ENCODE measurements around the gene ATG101. TPM values are rescaled to one million over a fixed set of nuclear protein-coding genes. Genes with fewer than 3 reads are reported as not detected.
"Not testable (repeated sequence)": the region's sequence is repeated elsewhere in the genome, so short reads cannot be mapped to it uniquely, and the experiment has no call there.

The ATG101 gene
- polyA plus RNA-seq, 1 experiment, result 163 TPM

DNA sequence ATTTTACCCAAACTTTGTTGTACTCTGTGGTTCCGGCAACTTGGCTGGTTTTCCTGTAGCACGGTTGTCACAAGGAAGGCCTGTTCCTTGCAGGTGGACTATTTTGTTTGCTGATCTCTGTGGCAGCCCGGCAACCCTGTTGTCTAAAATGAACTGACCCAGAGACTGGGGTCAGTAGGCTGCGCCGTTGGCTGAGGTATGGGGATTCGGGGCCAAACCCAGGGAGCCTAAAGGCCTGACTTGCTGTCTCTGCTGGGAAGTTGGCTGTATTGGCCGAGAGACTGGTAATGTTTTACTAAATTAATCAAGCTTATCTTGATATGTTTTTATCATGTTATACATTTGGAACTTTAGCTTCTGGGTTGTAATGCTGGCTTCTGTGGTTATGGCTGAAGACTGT lies 23.6 kb downstream of the ATG101 start:
- H3K27me3 ChIP-seq (ENCODE audit: control insufficient read depth, insufficient read depth, low read length), result peaks cover 9% of the 10 kb centered on the region; the same call in 1 of the 2 replicates
- H3K36me3 ChIP-seq (ENCODE audit: control insufficient read depth, insufficient read depth, low read length), result no peaks in the 10 kb centered on the region
- TF ChIP-seq, protein P1, sequence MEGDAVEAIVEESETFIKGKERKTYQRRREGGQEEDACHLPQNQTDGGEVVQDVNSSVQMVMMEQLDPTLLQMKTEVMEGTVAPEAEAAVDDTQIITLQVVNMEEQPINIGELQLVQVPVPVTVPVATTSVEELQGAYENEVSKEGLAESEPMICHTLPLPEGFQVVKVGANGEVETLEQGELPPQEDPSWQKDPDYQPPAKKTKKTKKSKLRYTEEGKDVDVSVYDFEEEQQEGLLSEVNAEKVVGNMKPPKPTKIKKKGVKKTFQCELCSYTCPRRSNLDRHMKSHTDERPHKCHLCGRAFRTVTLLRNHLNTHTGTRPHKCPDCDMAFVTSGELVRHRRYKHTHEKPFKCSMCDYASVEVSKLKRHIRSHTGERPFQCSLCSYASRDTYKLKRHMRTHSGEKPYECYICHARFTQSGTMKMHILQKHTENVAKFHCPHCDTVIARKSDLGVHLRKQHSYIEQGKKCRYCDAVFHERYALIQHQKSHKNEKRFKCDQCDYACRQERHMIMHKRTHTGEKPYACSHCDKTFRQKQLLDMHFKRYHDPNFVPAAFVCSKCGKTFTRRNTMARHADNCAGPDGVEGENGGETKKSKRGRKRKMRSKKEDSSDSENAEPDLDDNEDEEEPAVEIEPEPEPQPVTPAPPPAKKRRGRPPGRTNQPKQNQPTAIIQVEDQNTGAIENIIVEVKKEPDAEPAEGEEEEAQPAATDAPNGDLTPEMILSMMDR (IDR thresholded peaks at IDR 0.05; ENCODE audit: insufficient read depth, low read depth, low read length), result no peak
- no peak overlapping the region for H3K4me3 ChIP-seq (ENCODE audit: low read depth, low read length)
- ChIA-PET POLR2A (no interaction called here), CTCF (interaction anchor here (1.0 to 25.8 kb wide), 3 partner anchors 11 to 786 kb away, joined by 3 to 974 read pairs (median 16); no protein-coding TSS in a partner anchor)
- DNase-seq (ENCODE audit: low read depth), result no peak

DNA sequence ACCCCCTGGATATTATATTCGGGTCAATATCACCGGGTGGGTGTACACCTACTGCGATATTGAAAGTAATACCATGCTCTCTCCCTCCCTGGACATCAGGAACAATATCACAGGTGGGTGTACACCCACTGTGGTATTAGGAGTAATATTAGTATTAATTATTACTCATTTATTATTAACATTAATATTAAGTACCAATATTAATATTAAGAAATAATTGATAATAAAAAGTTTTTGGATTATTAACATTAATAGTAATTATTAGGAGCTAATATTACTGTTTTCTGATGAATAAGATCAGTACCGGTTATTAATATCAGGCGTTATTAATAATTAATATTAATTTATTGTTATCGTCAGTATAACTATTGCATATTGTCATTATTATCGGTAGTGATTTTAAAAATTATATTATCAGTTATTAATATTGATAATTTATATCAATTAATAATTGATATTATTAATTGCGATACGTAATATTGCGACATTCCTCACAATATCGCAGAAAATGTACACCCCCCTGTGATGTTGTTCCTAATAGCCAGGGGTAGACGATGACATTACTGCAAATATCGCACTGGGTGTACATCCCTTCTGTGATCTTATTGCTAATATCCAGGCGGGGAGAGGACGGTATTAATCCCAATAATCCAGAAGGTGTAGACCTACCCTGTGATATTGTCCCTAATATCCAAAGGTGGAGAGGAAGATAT lies 26.7 kb downstream of the ATG101 start:
- Histone ChIP-seq H3K36me3 (ENCODE audit: control insufficient read depth, insufficient read depth, low read length) (no peaks in the 10 kb centered on the region), H3K27me3 (ENCODE audit: control insufficient read depth, insufficient read depth, low read length) (peaks cover 3% of the 10 kb centered on the region; the same call in 1 of the 2 replicates), H3K4me3 (ENCODE audit: low read depth, low read length) (no peak overlapping the region)
- ChIA-PET POLR2A (no interaction called here), CTCF (no interaction called here)
- TF ChIP-seq, protein P1 (IDR thresholded peaks at IDR 0.05; ENCODE audit: insufficient read depth, low read depth, low read length), result no peak
- no peak for DNase-seq (ENCODE audit: low read depth)

- POLR2A ChIA-PET, result no interaction called here
- CTCF ChIA-PET, result no interaction called here
- no peaks in the 10 kb centered on the region for H3K36me3 ChIP-seq (ENCODE audit: control insufficient read depth, insufficient read depth, low read length)
- DNase-seq (ENCODE audit: low read depth), result no peak
- no peak overlapping the region for H3K4me3 ChIP-seq (ENCODE audit: low read depth, low read length)
- TF ChIP-seq, protein P1 (IDR thresholded peaks at IDR 0.05; ENCODE audit: insufficient read depth, low read depth, low read length), result no peak
- peaks cover 2% of the 10 kb centered on the region; the same call in 1 of the 2 replicates for H3K27me3 ChIP-seq (ENCODE audit: control insufficient read depth, insufficient read depth, low read length)
Observed at GRCh38 chr12:52097045-52097666, 27.4 kb downstream of the ATG101 start.

DNA sequence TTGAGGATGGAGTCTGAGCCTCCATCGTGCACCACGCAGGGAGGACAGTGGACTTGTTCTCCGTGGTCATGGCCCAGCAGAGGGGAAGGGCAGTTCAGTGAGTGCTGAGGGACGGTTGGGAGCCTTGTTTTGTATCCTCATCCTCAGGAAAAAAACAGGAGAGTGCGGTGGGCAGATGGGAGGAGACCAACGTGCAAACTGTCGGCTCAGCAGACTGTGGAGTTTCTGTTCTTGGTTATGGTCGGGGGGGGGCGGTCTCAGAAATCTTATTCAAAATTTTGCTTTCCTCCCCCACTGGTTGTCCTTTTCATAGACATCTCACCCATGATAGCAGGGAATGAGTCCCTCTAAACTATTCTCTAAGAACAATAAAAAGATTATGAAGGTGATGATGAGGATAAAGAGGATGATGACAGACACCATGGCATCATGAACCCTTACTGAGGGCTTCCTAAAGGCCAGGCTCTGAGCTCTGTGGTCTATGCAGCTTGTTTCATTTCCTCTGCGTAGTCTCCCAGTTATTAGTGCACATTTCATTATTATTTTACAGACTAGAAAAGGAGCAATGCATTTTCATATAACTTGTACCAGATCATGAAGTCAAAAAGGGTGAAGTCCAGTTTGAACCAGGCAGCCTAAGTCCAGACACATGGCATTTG lies 34.8 kb downstream of the ATG101 start:
- H3K27me3 ChIP-seq (ENCODE audit: control insufficient read depth, insufficient read depth, low read length); H3K36me3 ChIP-seq (ENCODE audit: control insufficient read depth, insufficient read depth, low read length); H3K4me3 ChIP-seq (ENCODE audit: low read depth, low read length); POLR2A ChIA-PET; DNase-seq (ENCODE audit: low read depth): not testable (repeated sequence)
- CTCF ChIA-PET, result interaction anchor here (1.4 to 2.8 kb wide), 3 partner anchors 18 to 81 kb away, joined by 5 to 9 read pairs (median 9); no protein-coding TSS in a partner anchor

GRCh38 chr12:52116222-52117125 lies 46.7 kb downstream of the ATG101 start:
- CTCF ChIA-PET, result interaction anchor here (1.6 to 2.3 kb wide), 3 partner anchors 34 to 96 kb away, joined by 4 to 8 read pairs (median 4); no protein-coding TSS in a partner anchor
- H3K27me3 ChIP-seq (ENCODE audit: control insufficient read depth, insufficient read depth, low read length); H3K36me3 ChIP-seq (ENCODE audit: control insufficient read depth, insufficient read depth, low read length); H3K4me3 ChIP-seq (ENCODE audit: low read depth, low read length); POLR2A ChIA-PET; DNase-seq (ENCODE audit: low read depth): not testable (repeated sequence)

- H3K27me3 ChIP-seq (ENCODE audit: control insufficient read depth, insufficient read depth, low read length); POLR2A ChIA-PET; H3K36me3 ChIP-seq (ENCODE audit: control insufficient read depth, insufficient read depth, low read length); H3K4me3 ChIP-seq (ENCODE audit: low read depth, low read length); DNase-seq (ENCODE audit: low read depth): not testable (repeated sequence)
- CTCF ChIA-PET, result interaction anchor here (0.6 to 3.2 kb wide), 3 partner anchors 35 to 114 kb away, joined by 3 to 53 read pairs (median 8); no protein-coding TSS in a partner anchor
Observed at GRCh38 chr12:52117806-52118475, 48.2 kb downstream of the ATG101 start.

All from BJ (cell line).